ENCODE data around the gene RASA1.

Gene RASA1

GRCh38 chr5:87319469-87319868 is 51.8 kb downstream of the RASA1 start:
- no peaks in the 10 kb centered on the region for H4K20me1 ChIP-seq (ENCODE audit: control insufficient read depth, insufficient read depth, low read depth, low read length)
- H3K79me2 ChIP-seq (ENCODE audit: control insufficient read depth, low read length) = peaks cover 36% of the 10 kb centered on the region
- TF ChIP-seq EZH2phosphoT487 (IDR thresholded peaks at IDR 0.05; ENCODE audit: borderline replicate concordance, low read length) = no peak
- no peak for TF ChIP-seq CTCF (IDR thresholded peaks at IDR 0.05; ENCODE audit: low read depth, low read length, poor library complexity, severe bottlenecking)
- no peaks in the 10 kb centered on the region for H3K4me1 ChIP-seq (ENCODE audit: control insufficient read depth, low read length)
- no peaks in the 10 kb centered on the region for H3F3A ChIP-seq (ENCODE audit: control insufficient read depth, insufficient read depth)
- H3K4me2 ChIP-seq (ENCODE audit: low read length) = no peak overlapping the region
- no peaks in the 10 kb centered on the region for H3K27me3 ChIP-seq (ENCODE audit: control insufficient read depth, low read length)
- no peak overlapping the region for H3K27ac ChIP-seq (ENCODE audit: low read depth, low read length)
- no peaks in the 10 kb centered on the region for H3K9me2 ChIP-seq (replicated peaks; ENCODE audit: control insufficient read depth, low read length)
- peaks cover 6% of the 10 kb centered on the region; the same call in 1 of the 2 replicates for H3K9me3 ChIP-seq (ENCODE audit: control insufficient read depth, insufficient read depth, low read length)
- no peaks in the 10 kb centered on the region for H3K36me3 ChIP-seq (ENCODE audit: control insufficient read depth, low read length)
- H3K4me3 ChIP-seq (ENCODE audit: low read length) = no peak overlapping the region

- no peaks in the 10 kb centered on the region for H3K27me3 ChIP-seq (ENCODE audit: control insufficient read depth, low read length)
- peaks cover 38% of the 10 kb centered on the region for H3K79me2 ChIP-seq (ENCODE audit: control insufficient read depth, low read length)
- no peak overlapping the region for H3K4me3 ChIP-seq (ENCODE audit: low read length)
- H3K36me3 ChIP-seq (ENCODE audit: control insufficient read depth, low read length) = no peaks in the 10 kb centered on the region
- no peaks in the 10 kb centered on the region for H3K9me2 ChIP-seq (replicated peaks; ENCODE audit: control insufficient read depth, low read length)
- no peaks in the 10 kb centered on the region for H3K4me1 ChIP-seq (ENCODE audit: control insufficient read depth, low read length)
- no peaks in the 10 kb centered on the region for H4K20me1 ChIP-seq (ENCODE audit: control insufficient read depth, insufficient read depth, low read depth, low read length)
- TF ChIP-seq CTCF (IDR thresholded peaks at IDR 0.05; ENCODE audit: low read depth, low read length, poor library complexity, severe bottlenecking) = no peak
- TF ChIP-seq EZH2phosphoT487 (IDR thresholded peaks at IDR 0.05; ENCODE audit: borderline replicate concordance, low read length) = no peak
- peaks cover 6% of the 10 kb centered on the region; the same call in 1 of the 2 replicates for H3K9me3 ChIP-seq (ENCODE audit: control insufficient read depth, insufficient read depth, low read length)
- no peak overlapping the region for H3K27ac ChIP-seq (ENCODE audit: low read depth, low read length)
- H3F3A ChIP-seq (ENCODE audit: control insufficient read depth, insufficient read depth) = no peaks in the 10 kb centered on the region
- no peak overlapping the region for H3K4me2 ChIP-seq (ENCODE audit: low read length)
These were observed 53.9 kb downstream of the RASA1 start for GRCh38 chr5:87321605-87322004.

- Histone ChIP-seq H3K4me2 (ENCODE audit: low read length) (no peak overlapping the region), H3K36me3 (ENCODE audit: control insufficient read depth, low read length) (no peaks in the 10 kb centered on the region), H3K4me1 (ENCODE audit: control insufficient read depth, low read length) (no peaks in the 10 kb centered on the region), H4K20me1 (ENCODE audit: control insufficient read depth, insufficient read depth, low read depth, low read length) (no peaks in the 10 kb centered on the region), H3K27ac (ENCODE audit: low read depth, low read length) (no peak overlapping the region), H3K27me3 (ENCODE audit: control insufficient read depth, low read length) (no peaks in the 10 kb centered on the region), H3K9me3 (ENCODE audit: control insufficient read depth, insufficient read depth, low read length) (peaks cover 6% of the 10 kb centered on the region; the same call in 1 of the 2 replicates), H3K9me2 (replicated peaks; ENCODE audit: control insufficient read depth, low read length) (no peaks in the 10 kb centered on the region), H3K4me3 (ENCODE audit: low read length) (no peak overlapping the region), H3F3A (ENCODE audit: control insufficient read depth, insufficient read depth) (no peaks in the 10 kb centered on the region), H3K79me2 (ENCODE audit: control insufficient read depth, low read length) (peaks cover 43% of the 10 kb centered on the region)
- TF ChIP-seq EZH2phosphoT487 (IDR thresholded peaks at IDR 0.05; ENCODE audit: borderline replicate concordance, low read length) (no peak), CTCF (IDR thresholded peaks at IDR 0.05; ENCODE audit: low read depth, low read length, poor library complexity, severe bottlenecking) (no peak)
These were observed 54.7 kb downstream of the RASA1 start for GRCh38 chr5:87322381-87322780.

Data from DOHH2 (cell line).